ENCODE data around the gene MRPL12.
A peak's percentile ranks its signal among the peaks of the same experiment; 100 is the strongest.

The MRPL12 gene

GRCh38 chr17:81703747-81704654 is 834 bp downstream of the MRPL12 start:
- no peak for DNase-seq

DNA sequence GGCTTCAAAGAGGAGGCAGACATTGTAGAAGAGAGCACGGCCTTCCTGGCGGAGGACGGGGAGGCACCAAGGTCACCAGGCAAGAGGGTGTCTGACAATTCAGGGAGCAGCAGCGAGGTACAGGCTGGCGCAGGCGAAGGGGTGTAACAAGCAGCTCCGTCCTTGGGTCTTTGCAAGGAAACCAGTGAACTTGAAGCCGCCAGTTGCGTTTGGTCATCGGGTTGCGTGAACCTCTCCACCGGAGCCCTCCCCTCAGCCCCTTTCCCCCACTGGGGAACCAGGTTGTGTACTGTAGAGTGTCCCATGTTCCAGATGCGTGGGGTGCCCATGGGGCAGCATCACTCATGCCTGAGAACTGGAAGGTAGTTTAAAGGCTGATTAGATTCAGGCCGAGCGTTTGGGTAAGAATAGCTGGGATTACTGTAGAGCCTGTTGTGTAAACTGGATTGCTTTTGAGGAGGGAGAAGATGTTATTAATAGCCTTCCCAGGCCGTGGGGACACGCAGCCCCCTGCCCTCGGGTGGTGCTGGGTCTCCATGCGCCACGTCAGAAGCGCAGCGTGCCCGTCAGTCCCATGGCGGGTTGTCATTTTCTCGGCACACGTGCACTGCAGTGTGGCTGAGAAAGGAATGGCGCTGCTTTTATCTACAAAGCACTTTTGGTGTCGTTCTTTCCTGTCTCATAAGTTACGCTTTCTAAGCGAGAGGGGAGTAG is 2.5 kb downstream of the MRPL12 start:
- DNase-seq, result no peak

DNA sequence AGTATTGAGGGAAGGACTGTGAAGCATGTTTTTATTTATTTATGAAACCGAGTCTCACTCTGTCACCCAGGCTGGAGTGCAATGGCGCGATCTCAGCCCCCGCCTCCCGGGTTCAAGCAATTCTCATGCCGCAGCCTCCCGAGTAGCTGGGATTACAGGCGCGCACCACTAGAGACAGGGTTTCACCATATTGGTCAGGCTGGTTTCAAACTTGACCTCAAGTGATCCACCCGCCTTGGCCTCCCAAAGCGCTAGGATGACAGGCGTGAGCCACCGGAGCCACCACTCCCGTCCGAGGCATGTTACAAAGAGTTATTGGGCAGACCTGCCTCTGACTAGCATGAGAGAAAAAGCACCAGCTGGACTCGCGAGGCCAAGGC is 3.1 kb downstream of the MRPL12 start:
- DNase-seq, result no peak

DNA sequence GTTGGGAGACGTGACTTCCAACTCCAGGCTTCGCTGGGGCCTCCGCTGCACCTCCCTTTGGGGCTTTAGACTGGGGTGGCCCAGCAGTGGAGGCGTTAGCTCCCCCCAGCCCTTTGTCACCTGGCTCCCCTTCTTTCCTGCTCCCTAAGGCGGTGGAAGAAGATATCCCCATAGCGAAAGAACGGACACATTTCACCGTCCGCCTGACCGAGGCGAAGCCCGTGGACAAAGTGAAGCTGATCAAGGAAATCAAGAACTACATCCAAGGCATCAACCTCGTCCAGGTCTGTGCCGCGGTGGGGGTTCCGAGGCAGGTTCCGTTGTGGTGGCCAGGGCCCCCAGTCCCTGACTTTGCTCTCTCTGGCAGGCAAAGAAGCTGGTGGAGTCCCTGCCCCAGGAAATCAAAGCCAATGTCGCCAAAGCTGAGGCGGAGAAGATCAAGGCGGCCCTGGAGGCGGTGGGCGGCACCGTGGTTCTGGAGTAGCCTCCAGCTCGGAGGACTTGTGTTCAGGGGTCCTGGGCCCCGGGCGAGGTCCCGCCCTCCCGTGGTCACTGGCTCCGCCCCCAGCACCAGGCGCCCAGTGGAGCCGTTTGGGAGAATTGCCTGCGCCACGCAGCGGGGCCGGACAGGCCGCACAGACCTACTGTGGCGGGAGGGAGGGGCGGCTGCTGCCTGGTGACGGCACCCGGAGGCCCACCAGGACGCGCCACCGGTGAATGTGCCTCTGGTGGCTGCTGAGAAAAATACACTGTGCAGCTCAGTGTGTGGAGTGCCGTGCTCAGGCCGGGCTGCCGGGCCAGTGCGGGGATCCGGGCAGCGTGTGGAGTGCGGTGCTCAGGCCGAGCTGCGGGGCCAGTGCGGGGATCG is 3.8 kb downstream of the MRPL12 start:
- DNase-seq, result no peak

DNA sequence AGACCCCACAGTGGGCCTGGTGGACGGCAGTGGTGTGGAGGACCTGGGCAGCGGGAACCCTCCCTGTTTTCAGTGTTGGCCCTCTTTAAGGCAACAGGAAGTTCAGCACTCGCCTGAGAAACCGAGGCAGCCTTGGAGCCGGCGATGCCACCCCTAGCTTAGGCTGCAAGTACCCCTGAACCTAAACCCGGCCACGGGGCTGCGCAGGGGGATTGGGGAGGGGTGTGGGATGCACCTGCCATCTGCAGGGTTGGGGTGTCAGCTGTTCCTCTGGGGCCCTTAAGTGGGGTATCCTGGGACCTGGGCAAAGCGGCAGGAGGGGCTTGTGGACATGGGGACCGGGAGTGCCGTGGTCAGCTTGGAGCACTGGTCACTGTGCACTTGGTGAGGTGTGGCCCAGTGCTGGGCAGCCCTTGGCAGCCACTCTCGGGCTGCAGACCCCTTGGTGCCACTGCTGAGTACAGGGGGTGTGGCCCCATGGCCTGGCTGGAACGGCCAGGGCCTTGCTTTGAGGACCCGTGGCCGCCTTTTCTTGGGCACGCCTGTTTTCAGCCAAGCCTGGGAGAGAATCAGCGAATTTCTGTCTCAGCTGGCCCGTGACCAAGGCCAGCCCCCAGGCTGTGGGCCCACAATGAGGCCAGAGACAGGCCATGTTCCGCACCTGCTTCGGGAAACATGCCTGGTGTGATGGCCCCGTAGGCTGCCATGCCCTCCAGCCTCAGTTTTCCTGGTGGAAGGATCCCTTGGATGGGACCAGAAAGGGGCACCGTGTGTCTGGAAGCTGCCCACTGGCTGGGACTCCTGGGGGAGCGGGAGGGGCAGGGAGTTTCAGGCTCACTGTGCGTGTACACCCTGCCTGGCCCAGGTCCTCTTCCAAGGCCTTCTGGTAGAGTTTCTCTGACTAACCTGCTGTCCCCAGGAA is 4.8 kb downstream of the MRPL12 start:
- no peak for DNase-seq

DNA sequence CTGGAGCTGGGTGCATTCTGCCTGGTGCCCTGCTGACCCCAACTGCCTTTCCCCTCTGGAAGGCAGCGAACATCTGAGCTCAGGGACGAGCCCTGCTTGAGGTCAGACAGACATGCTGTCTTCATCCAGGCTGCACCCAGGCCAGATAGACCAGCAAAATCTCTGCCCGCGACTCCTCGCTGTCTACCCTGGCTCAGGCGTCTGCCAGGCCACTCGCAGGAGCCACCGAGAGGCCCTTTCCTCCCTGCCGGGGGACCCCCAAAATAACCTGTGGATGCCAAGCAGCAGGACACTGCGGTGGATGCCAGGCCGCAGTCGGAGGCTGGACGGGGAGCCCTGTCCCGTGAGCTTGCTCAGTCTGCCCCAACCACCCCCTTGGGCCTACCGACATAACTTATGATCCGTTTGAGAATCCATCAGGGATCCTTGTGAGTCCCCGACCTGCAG is 5.6 kb downstream of the MRPL12 start:
- DNase-seq, result no peak

DNA sequence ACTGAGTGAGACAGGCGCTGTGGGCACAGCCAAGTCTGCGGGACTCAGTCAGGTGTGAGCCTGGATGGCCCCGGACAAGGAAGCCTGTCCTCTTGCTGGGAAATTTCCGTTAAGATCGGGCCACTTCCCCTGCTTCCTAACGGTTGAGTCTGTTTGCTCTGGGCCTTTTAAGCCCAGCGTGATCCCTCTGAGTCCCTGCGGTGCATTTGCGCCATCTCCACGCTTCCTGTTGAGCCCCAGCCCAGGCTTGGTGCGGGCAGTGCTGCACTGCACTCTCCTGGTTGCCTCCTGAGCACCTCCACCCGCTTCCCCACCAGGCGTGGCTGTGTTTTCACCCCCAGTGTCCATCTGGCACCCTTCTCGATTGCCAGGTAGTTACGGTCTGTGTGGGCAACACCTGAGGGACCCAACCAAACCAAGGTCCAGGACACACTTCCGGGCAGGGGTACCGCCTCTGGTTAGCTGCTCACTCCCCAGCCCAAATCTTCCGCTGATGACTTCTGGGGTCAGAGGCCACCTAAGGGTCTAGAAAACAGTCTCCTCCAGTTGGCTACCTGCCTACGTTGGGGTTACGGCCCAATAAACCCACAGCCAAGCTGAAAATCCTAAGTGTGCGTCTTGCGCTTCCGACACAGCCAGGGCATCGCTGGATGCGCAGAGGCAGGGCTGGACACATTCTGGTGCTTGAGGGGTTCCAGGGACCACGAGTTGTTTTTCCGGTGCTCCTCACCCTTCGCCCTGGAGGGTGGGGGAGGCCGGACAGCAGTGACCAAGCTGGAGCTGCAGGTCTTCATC is 7.5 kb downstream of the MRPL12 start:
- DNase-seq, result peak; percentile 49

DNA sequence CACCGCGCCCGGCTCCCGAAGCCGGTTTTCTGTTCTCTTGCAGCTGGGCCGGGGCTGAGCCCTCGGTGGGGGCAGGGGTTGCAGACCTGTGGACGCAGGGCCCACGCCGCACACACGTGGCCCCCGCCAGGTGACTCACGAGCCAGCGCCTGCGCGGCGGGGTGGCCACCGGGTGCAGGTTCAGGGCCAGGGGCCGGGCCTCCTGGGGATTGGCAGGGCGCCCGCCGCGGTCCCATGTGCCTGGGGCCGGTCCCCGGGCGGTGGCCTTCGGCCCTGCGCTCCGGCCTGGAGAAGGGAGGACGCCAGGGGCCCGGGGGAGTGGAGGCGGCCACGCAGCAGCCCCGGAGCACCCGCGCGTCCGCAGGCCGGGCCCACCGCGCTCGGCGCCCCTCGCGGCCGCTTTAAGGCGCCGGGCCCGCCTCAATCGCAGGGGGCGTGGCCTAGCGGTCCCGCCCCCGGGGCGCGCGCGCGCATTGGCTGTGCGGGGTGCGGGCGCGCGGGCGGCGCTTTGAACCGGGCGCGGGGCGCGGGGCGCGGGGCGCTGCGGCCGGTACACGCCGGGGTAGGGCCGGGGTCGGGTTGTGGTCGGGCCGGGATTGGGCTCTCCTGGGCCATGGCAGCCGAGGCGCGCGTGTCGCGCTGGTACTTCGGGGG is 8.8 kb downstream of the MRPL12 start, which contains the start of gene SLC25A10:
Gene SLC25A10, plus strand, starts transcription at position 471 of the 654 bp plus-strand sequence. Its CDS starts 143 bp downstream, at position 614.
- DNase-seq, result peak; percentile 71

- peak; percentile 54 for DNase-seq
These were observed 9.4 kb downstream of the MRPL12 start for GRCh38 chr17:81712468-81713003.

DNA sequence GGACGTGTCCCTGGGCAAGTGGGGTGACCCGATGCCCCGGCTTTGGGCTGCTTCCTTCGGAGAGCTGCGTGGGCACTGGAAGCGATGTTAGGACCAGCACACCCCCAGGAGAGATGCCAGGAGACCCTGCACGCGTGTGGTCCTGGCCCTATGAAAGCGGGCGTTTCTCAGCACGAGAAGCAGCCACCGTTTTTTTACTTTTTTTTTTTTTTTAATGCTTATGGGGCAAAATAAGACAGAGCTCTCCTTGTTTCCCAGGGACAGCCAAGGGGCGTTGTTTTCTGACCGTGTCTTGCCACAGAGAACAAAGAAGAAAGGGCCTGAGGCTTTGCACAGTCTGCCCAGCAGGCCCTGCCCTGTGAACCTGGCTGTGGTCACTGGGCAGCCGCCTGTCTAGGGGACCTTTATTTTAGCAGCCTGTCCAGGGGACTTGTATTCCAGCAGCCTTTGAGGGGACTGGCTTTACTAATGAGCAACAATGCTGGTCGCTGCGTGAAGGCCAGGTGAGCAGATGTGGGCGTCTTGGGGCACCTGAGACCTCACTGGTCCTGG is 9.9 kb downstream of the MRPL12 start:
- no peak for DNase-seq

- no peak for DNase-seq
These were observed 10.6 kb downstream of the MRPL12 start for GRCh38 chr17:81713556-81714411.

- DNase-seq, result no peak
These were observed 11.4 kb downstream of the MRPL12 start for GRCh38 chr17:81714412-81715106.

GRCh38 chr17:81715107-81715871 is 12.1 kb downstream of the MRPL12 start:
- no peak for DNase-seq

DNA sequence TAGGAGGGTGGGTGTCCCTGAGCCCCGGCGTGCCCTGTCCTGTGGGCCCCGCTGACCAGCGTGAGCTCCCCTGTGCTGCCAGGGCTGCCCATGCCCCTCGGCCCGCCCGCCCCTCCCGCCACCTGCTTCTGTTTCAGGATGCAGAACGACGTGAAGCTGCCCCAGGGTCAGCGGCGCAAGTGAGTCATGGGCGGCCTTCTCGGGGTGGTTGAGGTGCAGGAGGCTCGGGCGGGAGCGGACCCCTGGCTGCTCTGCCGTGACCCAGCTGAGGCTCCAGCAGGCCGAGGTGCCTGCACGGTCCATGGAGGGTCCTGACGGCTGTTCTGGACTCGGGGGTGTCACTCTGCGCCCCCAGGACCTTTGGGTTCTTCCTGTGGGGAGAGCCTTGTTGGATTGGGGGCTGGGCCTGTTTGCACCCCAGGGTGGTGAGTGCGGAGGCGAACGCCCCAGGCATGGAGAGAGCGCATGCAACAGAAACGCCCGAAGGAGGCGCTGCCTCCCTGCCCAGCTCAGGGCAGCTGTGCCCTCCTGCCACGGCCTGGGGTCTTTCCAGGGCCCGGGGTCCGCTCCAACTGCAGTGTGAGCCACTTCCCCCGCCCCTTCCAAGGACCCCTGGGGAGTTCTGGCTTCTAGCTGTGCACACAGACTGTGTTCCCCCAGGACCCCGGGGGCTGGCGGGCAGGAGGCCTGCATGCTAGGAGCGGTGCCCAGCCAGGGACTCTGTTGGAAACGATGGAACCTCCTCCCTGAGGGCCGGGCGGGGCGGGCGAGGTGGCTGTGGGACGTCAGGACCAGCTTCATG is 12.9 kb downstream of the MRPL12 start:
- DNase-seq, result no peak

DNA sequence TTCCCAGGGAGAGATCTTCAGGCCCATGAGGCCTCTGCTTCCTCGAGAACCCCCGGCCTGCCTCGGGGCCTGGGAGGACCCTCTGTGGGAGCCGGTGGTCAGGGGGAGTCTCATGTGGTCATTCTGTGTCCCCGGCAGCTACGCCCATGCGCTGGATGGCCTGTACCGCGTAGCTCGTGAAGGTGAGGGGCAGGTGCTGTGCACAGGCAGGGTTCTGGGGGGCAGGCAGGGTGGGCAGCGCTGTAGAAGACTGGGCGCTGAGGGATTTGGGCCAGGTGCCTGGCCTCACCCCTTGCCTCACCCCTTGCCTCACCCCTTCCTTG is 13.5 kb downstream of the MRPL12 start:
- no peak for DNase-seq

DNA sequence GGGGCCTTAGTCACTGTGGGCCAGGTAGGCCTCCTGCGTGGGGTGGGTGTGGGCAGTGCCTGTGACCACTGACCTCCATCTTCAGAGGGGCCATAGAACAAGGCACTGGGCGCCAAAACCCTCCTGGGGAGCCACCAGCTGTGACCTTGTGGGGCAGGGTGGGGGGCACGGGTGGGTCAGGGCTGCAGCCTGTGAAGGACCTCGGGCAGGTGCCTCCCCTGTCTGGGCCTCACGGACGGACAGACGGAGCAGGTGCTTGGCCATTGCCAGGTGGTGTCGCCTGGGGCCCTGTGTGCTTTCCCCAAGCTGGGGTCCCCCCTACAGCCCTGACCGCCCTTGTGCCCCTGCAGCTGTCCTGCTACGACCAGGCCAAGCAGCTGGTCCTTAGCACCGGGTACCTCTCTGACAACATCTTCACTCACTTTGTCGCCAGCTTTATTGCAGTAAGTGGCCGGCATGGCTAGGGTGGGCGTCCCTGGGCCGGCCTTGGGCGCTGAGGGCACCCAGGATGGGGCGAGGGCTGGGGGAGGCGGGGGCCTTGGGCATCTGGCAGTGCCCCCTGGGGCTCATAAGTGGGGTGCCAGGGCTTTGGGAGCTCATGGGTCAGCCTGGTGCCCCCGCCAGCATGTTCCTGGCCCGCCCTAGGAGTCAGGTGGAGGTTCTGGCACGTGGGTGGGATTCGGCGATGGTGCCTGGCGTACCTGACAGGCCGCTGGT is 14.0 kb downstream of the MRPL12 start:
- DNase-seq, result no peak
